Measurements from ENCODE around the gene PUS3.

PUS3 gene

DNA sequence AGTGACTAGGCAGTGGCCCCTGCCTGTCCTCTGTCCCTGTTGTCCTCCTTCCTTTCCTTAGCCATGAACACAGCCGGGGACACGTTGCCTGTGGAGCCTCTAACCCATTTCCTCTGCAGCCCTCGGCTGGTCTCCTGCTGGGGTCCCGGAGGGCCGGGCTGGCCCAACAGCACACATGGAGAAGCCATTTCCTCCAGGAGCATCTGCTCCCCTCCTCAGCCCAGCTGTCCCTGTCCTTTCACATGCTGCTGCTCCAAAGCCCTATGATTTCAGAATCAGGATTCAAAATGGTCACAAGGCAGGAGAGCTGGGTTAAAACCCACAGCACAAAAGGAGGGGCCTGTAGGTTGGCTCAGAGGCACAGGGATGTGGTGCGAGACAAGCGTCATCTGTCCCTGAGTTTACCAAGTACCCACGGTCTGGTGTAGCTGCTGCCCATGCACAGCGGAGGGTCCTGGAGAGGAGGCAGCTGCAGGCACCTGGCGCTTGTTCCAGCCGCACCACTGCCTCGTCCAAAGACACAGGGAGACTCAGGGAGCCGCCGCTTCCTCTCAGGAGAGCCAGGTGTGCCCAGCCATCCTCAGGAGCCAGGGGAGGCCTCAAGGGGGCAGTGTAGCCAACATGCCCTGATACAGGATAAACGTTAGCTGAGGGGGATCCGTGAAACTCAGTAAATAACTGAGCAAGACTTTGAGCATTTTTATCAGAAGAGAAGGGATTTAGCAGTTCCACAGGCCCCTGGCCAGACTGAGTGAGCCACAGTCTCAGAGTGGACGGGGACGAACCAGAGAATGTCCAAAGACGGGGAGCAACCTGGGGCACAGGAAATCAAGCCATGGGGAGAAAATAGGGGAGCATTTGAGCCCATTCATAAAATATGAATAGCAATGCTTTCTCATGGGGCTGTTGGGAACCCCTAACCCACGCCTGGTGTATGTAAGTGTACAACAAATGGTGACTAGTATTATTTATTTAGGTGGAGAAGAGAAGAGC lies 38.9 kb upstream of the PUS3 start:
- ChIA-PET CTCF (interaction anchor here (0.6 to 1.9 kb wide), 7 partner anchors 10 to 252 kb away, joined by 3 to 9 read pairs (median 5); partner anchors contain the start of gene CDON), POLR2A (interaction anchor here (1.2 kb wide), 1 partner anchor 315 kb away, joined by 3 read pairs; no protein-coding TSS in a partner anchor)
- TF ChIP-seq LEF1 (IDR thresholded peaks at IDR 0.05; ENCODE audit: borderline replicate concordance) (no peak), FOXA1 (IDR thresholded peaks at IDR 0.05) (no peak), BHLHE40 (IDR thresholded peaks at IDR 0.05; ENCODE audit: borderline replicate concordance) (no peak), ELF4 (IDR thresholded peaks at IDR 0.05) (no peak), CTBP1 (IDR thresholded peaks at IDR 0.05; ENCODE audit: borderline replicate concordance) (no peak), ZNF384 (IDR thresholded peaks at IDR 0.05) (no peak), SUZ12 (IDR thresholded peaks at IDR 0.05) (no peak), L3MBTL2 (conservative IDR thresholded peaks at IDR 0.05) (no peak), SP1 (IDR thresholded peaks at IDR 0.05) (no peak), ARNT (IDR thresholded peaks at IDR 0.05) (no peak), NFRKB (IDR thresholded peaks at IDR 0.05) (no peak), TARDBP (IDR thresholded peaks at IDR 0.05) (no peak), FOXK2 (IDR thresholded peaks at IDR 0.05) (no peak)
- peak; percentile 72 for DNase-seq (ENCODE audit: extremely low spot score)

DNA sequence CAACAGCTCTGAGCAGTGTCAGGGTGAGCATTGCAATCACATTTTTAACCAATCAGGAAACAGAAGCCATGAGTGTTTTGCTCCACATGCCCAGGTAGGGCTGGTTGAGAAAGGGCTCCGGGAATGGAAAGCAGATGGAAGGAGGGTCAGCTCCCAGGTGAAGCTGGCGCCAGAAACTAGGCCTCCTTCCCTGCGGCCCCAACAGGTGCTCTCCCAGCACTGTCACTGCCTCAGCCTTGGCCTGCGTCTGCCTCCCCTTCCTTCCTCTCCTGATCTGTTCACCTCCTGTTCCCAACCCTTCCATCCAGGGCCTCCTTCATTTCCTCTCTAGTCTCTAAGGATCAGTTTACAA lies 38.2 kb upstream of the PUS3 start:
- ChIA-PET POLR2A (interaction anchor here (1.2 kb wide), 1 partner anchor 314 kb away, joined by 3 read pairs; no protein-coding TSS in a partner anchor), CTCF (interaction anchor here (0.7 to 1.6 kb wide), 2 partner anchors 166 to 253 kb away, joined by 5 read pairs; no protein-coding TSS in a partner anchor)
- TF ChIP-seq SUZ12 (IDR thresholded peaks at IDR 0.05), result no peak
- no peak for TF ChIP-seq FOXM1 (IDR thresholded peaks at IDR 0.05; ENCODE audit: borderline replicate concordance)
- DNase-seq (ENCODE audit: extremely low spot score), result no peak

DNA sequence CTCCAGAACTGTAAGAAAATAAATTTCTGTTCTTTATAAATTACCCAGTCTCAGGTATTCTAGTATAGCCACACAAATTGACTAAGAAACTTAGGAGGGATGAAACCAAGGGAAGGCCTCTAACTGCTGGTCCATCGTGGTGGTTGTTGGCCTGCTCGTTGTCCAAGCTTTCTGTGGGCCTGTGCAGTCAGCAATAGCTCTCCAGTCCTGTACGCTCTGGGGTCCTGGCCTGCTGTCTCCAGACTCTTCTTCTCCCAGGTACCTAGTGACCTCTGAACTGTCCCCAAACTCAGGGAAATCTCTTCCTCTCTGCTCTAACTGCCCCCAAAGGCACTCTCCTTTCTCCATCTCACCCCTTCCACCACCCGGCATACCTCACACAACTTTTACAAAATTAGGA lies 37.1 kb upstream of the PUS3 start:
- CTCF ChIA-PET, result interaction anchor here (0.7 to 1.2 kb wide), 3 partner anchors 8 to 254 kb away, joined by 3 to 7 read pairs (median 4); no protein-coding TSS in a partner anchor
- no peak for DNase-seq (ENCODE audit: extremely low spot score)
- POLR2A ChIA-PET, result interaction anchor here (1.2 kb wide), 1 partner anchor 313 kb away, joined by 3 read pairs; no protein-coding TSS in a partner anchor
- TF ChIP-seq ARNT (IDR thresholded peaks at IDR 0.05) (no peak), LEF1 (IDR thresholded peaks at IDR 0.05; ENCODE audit: borderline replicate concordance) (no peak), L3MBTL2 (conservative IDR thresholded peaks at IDR 0.05) (no peak), ZNF384 (IDR thresholded peaks at IDR 0.05) (no peak), FOXM1 (IDR thresholded peaks at IDR 0.05; ENCODE audit: borderline replicate concordance) (no peak), FOXK2 (IDR thresholded peaks at IDR 0.05) (no peak), ELF4 (IDR thresholded peaks at IDR 0.05) (no peak), NFRKB (IDR thresholded peaks at IDR 0.05) (no peak), CTBP1 (IDR thresholded peaks at IDR 0.05; ENCODE audit: borderline replicate concordance) (no peak), SP1 (IDR thresholded peaks at IDR 0.05) (no peak), TARDBP (IDR thresholded peaks at IDR 0.05) (no peak)
- TF ChIP-seq, protein P1, sequence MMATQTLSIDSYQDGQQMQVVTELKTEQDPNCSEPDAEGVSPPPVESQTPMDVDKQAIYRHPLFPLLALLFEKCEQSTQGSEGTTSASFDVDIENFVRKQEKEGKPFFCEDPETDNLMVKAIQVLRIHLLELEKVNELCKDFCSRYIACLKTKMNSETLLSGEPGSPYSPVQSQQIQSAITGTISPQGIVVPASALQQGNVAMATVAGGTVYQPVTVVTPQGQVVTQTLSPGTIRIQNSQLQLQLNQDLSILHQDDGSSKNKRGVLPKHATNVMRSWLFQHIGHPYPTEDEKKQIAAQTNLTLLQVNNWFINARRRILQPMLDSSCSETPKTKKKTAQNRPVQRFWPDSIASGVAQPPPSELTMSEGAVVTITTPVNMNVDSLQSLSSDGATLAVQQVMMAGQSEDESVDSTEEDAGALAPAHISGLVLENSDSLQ (IDR thresholded peaks at IDR 0.05), result no peak

DNA sequence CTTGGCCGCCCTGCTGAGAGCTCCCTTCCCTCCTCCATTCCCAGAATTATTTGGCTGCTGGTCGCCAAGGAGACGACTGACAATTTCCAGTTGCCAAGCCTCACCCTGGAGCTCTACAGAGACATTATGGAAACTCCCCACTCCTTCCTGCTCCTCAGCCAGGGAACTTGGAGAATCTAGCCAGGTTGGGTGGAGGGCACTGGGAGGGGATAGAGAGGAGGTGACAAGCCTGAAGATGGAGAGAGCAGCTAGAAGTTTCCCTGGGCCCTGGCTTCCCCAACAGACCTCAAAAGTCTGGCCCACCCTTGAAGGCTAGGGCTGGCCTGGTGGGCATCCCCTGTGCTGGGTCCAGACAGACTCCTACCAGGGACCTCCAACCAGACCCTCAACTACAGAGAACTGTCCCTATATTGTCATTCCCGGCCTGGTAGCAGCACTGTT lies 36.1 kb upstream of the PUS3 start:
- ChIA-PET POLR2A (no interaction called here), CTCF (interaction anchor here (1.2 to 1.4 kb wide), 2 partner anchors 7 to 255 kb away, joined by 4 read pairs; no protein-coding TSS in a partner anchor)
- DNase-seq (ENCODE audit: extremely low spot score), result no peak
- no peak for TF ChIP-seq NFRKB (IDR thresholded peaks at IDR 0.05)
- no peak for TF ChIP-seq ELF4 (IDR thresholded peaks at IDR 0.05)
- no peak for TF ChIP-seq ARNT (IDR thresholded peaks at IDR 0.05)
- TF ChIP-seq L3MBTL2 (conservative IDR thresholded peaks at IDR 0.05), result no peak
- no peak for TF ChIP-seq FOXM1 (IDR thresholded peaks at IDR 0.05; ENCODE audit: borderline replicate concordance)
- TF ChIP-seq SP1 (IDR thresholded peaks at IDR 0.05), result no peak
- TF ChIP-seq HDGF (IDR thresholded peaks at IDR 0.05; ENCODE audit: borderline replicate concordance), result no peak
- TF ChIP-seq, protein P1 (IDR thresholded peaks at IDR 0.05), result no peak
- no peak for TF ChIP-seq BHLHE40 (IDR thresholded peaks at IDR 0.05; ENCODE audit: borderline replicate concordance)
- no peak for TF ChIP-seq CTBP1 (IDR thresholded peaks at IDR 0.05; ENCODE audit: borderline replicate concordance)
- TF ChIP-seq FOXA1 (IDR thresholded peaks at IDR 0.05), result no peak
- TF ChIP-seq FOXK2 (IDR thresholded peaks at IDR 0.05), result no peak
- TF ChIP-seq TARDBP (IDR thresholded peaks at IDR 0.05), result no peak
- no peak for TF ChIP-seq SUZ12 (IDR thresholded peaks at IDR 0.05)
- no peak for TF ChIP-seq ZNF384 (IDR thresholded peaks at IDR 0.05)
- TF ChIP-seq LEF1 (IDR thresholded peaks at IDR 0.05; ENCODE audit: borderline replicate concordance), result no peak

DNA sequence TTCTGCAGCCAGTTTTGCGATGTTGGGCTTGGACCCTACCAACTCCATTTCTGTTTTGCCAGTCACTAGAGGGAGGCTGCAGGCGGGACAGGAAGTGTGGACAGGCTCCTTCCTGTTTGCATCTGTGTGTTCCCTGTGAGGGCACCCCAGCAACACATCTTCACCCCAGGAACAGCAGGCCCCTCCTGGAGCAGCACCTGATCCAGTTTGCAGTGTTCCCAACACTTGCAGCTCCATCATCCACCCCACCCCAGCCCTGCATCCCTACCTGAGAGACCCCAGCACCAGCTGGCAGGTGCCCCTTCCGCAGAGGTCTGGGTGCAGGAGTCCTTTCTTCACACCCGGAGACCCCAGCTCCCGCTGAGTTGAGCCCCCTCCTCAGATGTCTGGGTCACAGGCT lies 35.4 kb upstream of the PUS3 start:
- ChIA-PET POLR2A (interaction anchor here (1.2 kb wide), 1 partner anchor 123 kb away, joined by 3 read pairs; no protein-coding TSS in a partner anchor), CTCF (interaction anchor here (1.4 kb wide), 1 partner anchor 255 kb away, joined by 4 read pairs; no protein-coding TSS in a partner anchor)
- TF ChIP-seq LEF1 (IDR thresholded peaks at IDR 0.05; ENCODE audit: borderline replicate concordance) (no peak), ZNF384 (IDR thresholded peaks at IDR 0.05) (no peak), NFRKB (IDR thresholded peaks at IDR 0.05) (no peak), TARDBP (IDR thresholded peaks at IDR 0.05) (no peak), FOXK2 (IDR thresholded peaks at IDR 0.05) (no peak), SP1 (IDR thresholded peaks at IDR 0.05) (no peak), BHLHE40 (IDR thresholded peaks at IDR 0.05; ENCODE audit: borderline replicate concordance) (no peak), FOXA1 (IDR thresholded peaks at IDR 0.05) (no peak), HDGF (IDR thresholded peaks at IDR 0.05; ENCODE audit: borderline replicate concordance) (no peak), SUZ12 (IDR thresholded peaks at IDR 0.05) (no peak), ELF4 (IDR thresholded peaks at IDR 0.05) (no peak)
- TF ChIP-seq, protein P1 (IDR thresholded peaks at IDR 0.05), result no peak
- no peak for DNase-seq (ENCODE audit: extremely low spot score)
